Measurements from ENCODE around the gene OSR1. TPM values are rescaled to one million over a fixed set of nuclear protein-coding genes. Genes with fewer than 3 reads are reported as not detected.

OSR1 gene
- total RNA-seq, 4 donors from 2014 or later, result 0.19 to 4.4 (median 1.5) TPM

GRCh38 chr2:19301706-19302105, 56.7 kb downstream of the OSR1 start:
- Histone ChIP-seq H3K4me1 (peaks cover 0 to 8% (median 0%) of the 10 kb centered on the region in 3 donors), H3K36me3 (no peaks in the 10 kb centered on the region), H3K27me3 (no peaks in the 10 kb centered on the region), H3K4me3 (no peak overlapping the region), H3K27ac (no peak overlapping the region), H3K9me3 (no peaks in the 10 kb centered on the region)
- intact Hi-C loops (cut with DNase I), result no loop called here
- DNase-seq, result no peak
- TF ChIP-seq CTCF (IDR thresholded peaks at IDR 0.05) (no peak), POLR2A (IDR thresholded peaks at IDR 0.05) (no peak)
- 81 to 82% methylated on average over 3 to 4 of the region's 4 CpGs for WGBS, 2 donors

Small RNA genes within 50 kb of the gene (small RNA-seq; reads per million reads assigned to genes)
- gene MIR4757, result 0 to 0.15 (median 0.11) reads per million in 4 donors

Measured in esophagus squamous epithelium (tissue), 5 donors.